ES-I3 (cell line): Measurements from ENCODE around the gene TCFL5.

Experiments used
- H3K36me3 ChIP-seq: 2 replicates; pipeline ENCODE4 v1.6.1; 2013; ENCODE audit warnings: mild to moderate bottlenecking, low read length, control low read depth, moderate library complexity; ENCODE audit not compliant: insufficient read depth
- H3K4me1 ChIP-seq: 2 replicates; pipeline ENCODE4 v1.6.1; 2013; ENCODE audit warnings: mild to moderate bottlenecking, control low read depth, low read length; ENCODE audit not compliant: insufficient read depth
- H3K9ac ChIP-seq: 2 replicates; pipeline ENCODE4 v1.6.1; 2013; ENCODE audit warnings: low read depth, mild to moderate bottlenecking, low read length, moderate library complexity
- H3K9me3 ChIP-seq: 2 replicates; pipeline ENCODE4 v1.6.1; 2013; ENCODE audit warnings: mild to moderate bottlenecking, low read length, moderate library complexity; ENCODE audit not compliant: control insufficient read depth, insufficient read depth

TCFL5 gene

DNA sequence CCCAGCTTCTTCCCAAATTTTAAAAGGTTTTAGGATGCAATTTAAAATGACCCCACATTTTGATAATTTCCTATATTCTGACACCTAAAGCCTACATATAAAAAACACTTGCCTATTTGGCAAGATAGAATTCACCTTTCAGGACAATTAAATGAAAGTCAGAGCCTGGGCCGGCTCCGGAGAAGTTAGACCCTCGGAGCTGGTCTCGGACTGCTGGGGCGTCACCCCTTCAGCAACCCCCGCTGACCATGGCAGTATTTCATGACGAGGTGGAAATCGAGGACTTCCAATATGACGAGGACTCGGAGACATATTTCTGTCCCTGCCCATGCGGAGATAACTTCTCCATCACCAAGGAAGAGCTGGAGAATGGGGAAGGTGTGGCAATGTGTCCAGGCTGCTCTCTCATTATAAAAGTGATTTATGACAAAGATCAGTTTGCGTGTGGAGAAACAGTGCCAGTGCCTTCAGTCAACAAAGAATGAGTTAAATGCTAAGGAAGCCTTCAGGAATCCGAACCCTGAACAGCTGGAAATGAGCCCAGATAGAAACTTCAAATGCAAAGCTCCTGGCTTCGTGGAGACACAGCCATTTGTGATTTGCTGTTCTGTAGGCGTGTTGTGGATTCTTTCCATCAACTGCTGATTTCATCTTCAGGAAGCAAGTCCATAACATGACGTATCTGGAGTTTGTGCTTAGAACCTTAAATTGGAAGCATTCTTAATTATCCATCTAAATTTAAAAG, 16.0 kb downstream of the TCFL5 start:
- no peak overlapping the region for H3K9ac ChIP-seq
- no peaks in the 10 kb centered on the region for H3K9me3 ChIP-seq
- peaks cover 2% of the 10 kb centered on the region; the same call in 1 of the 2 replicates for H3K36me3 ChIP-seq
- H3K4me1 ChIP-seq, result no peaks in the 10 kb centered on the region

DNA sequence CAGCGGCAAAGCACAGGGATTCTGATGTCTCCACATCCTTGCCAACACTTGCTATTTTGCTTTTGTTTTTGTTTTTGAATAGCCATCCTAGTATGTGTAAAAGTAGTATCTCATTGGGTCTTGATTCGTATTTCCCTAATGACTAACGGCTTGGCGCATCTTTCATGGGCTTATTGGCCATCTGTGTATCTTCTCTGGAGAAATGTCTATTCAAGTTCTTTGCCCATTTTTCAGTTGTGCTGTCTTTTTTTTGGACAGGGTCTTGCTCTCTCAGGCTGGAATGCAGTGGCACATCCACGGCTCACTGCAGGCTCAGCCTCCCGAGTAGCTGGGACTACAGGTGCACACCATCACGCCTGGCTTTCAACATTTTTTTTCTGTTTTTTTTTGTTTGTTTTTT, 17.4 kb downstream of the TCFL5 start:
- no peaks in the 10 kb centered on the region for H3K4me1 ChIP-seq
- H3K9me3 ChIP-seq, result no peaks in the 10 kb centered on the region
- no peak overlapping the region for H3K9ac ChIP-seq
- H3K36me3 ChIP-seq, result no peaks in the 10 kb centered on the region; the same call in 1 of the 2 replicates

DNA sequence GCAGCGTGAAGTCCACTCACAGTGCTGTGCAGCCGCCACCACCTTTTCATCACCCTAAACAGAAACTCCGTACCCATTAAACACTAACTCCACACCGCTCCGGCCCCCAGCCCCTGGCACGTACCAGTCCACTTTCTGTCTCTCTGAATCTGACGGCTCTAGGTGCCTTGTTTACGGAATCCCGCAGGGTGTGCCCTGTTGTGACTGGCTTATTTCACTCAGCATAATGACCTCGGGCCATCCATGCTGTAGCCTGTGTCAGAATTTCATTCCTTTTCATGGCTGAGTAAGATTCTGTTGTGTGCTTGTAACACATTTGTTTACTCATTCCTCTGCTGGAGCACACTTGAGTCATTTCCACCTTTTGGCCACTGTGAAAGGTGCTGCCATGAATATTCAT, 18.0 kb downstream of the TCFL5 start:
- no peak overlapping the region for H3K9ac ChIP-seq
- H3K36me3 ChIP-seq, result peaks cover under 1% of the 10 kb centered on the region; the same call in 1 of the 2 replicates
- H3K9me3 ChIP-seq, result no peaks in the 10 kb centered on the region
- H3K4me1 ChIP-seq, result no peaks in the 10 kb centered on the region

DNA sequence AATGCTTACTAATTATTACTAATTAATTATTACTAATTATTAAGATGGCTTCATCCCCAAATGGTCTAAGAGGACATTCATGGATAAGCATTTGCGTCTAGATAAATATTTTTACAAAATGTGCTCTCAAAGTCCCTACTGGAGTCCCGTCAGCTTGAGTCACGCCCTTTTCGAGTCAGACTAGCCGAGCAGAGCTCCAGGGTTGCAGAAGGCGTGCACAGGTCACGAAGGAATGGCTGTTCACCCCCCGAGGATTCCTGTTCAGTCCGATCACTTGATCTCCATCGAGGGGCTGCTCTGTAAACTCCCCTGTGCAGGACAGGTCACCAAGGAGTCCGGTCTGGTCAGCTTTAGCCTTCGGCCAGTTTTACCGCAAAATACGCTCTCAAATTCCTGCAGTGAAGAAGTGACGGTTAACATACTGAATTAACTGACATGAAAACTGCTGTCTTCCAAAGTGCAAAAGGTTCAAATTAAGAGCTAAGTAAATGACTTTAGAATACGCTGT, 19.9 kb downstream of the TCFL5 start:
- H3K9me3 ChIP-seq, result no peaks in the 10 kb centered on the region
- no peaks in the 10 kb centered on the region for H3K4me1 ChIP-seq
- no peak overlapping the region for H3K9ac ChIP-seq
- peaks cover 7% of the 10 kb centered on the region; the same call in 1 of the 2 replicates for H3K36me3 ChIP-seq

DNA sequence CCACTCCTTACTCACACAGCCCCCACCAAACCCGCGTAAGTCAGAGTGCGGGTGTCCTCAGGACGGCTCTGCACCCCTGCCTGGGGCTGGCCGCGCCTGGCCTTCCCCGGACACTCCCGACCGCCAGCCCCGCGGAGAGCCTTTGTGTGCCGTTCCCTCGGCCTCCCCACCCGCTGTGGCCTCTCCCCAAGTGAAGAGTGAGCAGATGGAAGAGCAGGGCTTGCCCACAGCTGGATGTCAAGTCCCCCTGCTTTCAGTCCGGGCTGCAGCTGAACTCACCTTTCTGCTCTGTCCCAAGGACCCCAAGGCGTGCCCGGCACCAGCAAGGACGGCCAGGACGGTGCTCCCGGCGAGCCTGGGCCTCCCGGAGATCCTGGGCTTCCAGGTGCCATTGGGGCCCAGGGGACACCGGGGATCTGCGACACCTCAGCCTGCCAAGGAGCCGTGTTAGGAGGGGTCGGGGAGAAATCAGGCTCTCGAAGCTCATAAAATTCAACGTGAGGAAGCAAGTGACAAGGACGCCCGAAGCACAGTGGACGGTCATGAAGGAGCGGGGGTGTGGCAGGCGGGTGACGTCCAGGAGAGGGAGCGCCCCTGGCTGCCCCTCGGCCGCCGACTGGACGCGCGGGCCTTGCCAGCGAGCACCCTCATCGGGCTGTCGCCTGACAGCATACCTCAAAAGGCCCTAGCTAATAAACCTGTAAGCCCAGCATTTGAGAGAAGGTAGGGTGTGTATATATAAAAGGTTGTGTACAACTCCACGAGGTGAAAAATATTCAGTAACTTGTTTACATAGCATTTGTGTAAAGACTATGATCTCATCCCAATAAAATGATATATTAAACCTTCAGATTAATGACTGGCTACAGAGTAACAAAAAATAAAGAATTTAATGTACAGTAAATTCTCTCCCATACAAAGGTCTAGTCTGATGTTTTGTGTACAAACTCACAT, 21.1 kb downstream of the TCFL5 start:
- Histone ChIP-seq H3K9me3 (no peaks in the 10 kb centered on the region), H3K36me3 (peaks cover 7% of the 10 kb centered on the region; the same call in 1 of the 2 replicates)

DNA sequence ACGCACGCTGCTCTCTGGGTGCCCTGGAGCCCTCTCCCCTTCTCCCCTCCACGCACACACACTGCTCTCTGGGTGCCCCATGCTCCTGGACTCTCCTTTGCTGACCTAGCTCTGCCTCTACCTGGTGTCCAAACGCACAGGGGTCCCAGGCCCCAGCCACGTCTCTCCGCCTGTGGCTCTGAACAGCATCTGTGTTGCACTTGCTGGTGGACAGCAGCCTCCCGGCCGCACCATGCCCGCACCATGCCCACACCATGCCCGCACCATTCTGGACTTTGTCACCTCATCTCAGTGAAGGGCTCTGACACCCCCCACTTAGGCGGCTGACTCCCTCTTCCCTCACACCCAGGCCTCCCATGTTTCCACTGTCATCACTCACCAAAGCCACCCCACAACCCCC, 21.8 kb downstream of the TCFL5 start:
- Histone ChIP-seq H3K9ac (no peak overlapping the region), H3K4me1 (no peaks in the 10 kb centered on the region), H3K36me3 (peaks cover 10% of the 10 kb centered on the region; the same call in 1 of the 2 replicates), H3K9me3 (no peaks in the 10 kb centered on the region)

More for the DNA sequence above, 21.1 kb downstream of the TCFL5 start:
- Histone ChIP-seq H3K4me1 (no peaks in the 10 kb centered on the region), H3K9ac (no peak overlapping the region)

DNA sequence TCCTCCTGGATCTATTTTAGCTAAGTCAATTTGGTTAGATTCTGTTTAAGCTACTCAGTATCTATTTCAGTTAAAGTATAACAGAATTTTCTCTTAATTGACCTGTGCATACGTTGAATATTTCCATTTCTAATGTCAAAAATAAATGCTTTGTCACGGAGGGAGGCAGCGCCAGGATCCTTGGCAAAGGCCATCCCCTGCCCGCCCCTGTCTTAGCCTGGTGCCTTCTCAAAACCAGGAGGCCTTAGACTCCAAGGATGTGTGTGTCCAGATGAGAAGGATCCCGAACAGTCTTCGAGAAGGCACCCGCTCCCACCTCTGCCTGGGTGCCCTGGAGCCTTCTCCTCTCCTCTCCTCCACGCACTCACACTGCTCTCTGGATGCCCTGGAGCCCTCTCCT, 22.4 kb downstream of the TCFL5 start:
- no peak overlapping the region for H3K9ac ChIP-seq
- no peaks in the 10 kb centered on the region for H3K4me1 ChIP-seq
- H3K36me3 ChIP-seq, result peaks cover 12% of the 10 kb centered on the region; the same call in 1 of the 2 replicates
- no peaks in the 10 kb centered on the region for H3K9me3 ChIP-seq

DNA sequence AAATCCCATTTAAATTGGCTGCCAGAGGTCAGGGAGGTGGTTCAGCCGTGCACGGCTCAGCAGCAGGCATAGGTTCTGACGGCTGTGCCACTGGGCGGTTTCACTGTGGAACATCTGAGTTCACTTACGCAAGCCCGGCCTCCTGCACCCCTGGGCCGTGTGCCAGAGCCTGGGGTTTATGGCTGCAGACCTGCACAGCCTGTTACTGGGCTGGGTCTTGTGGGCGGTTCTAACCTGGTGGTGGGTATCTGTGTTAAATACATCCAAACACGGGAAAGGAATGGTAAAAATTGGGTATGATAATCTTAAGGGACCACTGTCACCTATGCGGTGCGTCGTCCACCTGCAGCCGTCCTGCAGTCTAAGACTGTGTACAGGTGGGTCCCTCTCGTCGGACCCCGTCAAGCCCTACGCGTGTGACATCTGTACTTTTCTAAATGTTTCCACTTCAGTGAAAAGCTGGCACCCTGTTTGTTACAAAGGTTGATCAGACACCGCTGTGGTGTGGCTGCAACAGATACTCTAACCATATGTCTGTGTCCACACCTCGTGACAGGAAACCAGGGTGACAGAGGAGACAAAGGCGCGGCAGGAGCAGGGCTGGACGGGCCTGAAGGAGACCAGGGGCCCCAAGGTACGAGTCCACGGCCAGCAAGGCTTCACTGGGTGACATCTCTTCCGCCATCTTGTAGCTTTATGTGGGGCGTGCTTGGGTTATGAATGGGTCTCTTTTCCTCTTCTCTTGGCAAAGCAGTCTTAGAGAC, 23.3 kb downstream of the TCFL5 start:
- Histone ChIP-seq H3K36me3 (peaks cover 12% of the 10 kb centered on the region; the same call in 1 of the 2 replicates), H3K9me3 (no peaks in the 10 kb centered on the region), H3K9ac (no peak overlapping the region), H3K4me1 (no peaks in the 10 kb centered on the region)

DNA sequence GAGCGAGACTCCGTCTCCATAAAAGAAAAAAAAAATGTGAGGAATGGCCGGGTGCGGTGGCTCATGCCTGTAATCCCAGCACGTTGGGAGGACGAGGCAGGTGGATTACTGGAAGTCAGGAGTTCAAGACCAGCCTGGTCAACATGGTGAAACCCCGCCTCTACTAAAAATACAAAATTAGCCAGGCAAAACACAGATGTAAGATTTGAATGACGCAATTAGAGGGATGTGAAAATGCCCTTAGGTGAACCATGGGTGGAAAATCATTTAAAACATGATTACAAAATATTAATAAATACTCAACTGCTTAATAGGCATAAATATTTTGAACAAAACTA, 23.9 kb downstream of the TCFL5 start:
- peaks cover 12% of the 10 kb centered on the region; the same call in 1 of the 2 replicates for H3K36me3 ChIP-seq
- no peaks in the 10 kb centered on the region for H3K9me3 ChIP-seq
- peaks cover 2% of the 10 kb centered on the region for H3K4me1 ChIP-seq
- no peak overlapping the region for H3K9ac ChIP-seq

DNA sequence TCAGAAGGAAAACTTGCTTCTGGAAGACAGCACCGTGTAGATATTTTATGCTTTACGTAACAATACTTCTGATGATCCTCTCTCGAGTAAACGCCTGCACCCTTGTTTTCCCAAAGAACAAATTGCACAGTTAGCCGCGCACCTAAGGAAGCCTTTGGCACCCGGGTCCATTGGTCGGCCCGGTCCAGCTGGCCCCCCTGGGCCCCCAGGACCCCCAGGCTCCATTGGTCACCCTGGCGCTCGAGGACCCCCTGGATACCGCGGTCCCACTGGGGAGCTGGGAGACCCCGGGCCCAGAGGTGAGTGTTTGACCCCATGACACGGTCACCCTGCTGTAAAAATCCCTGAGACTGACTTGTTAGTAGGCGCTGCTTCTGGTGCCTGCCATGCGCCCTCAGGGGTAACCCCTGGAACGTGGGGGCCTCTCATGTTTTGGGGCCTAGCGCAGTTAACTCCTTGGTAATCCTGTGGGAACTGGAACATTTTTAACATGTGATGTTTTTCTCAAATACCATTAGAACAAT, 24.6 kb downstream of the TCFL5 start:
- H3K9me3 ChIP-seq, result no peaks in the 10 kb centered on the region
- peaks cover 12% of the 10 kb centered on the region; the same call in 1 of the 2 replicates for H3K36me3 ChIP-seq
- peaks cover 7% of the 10 kb centered on the region for H3K4me1 ChIP-seq
- H3K9ac ChIP-seq, result no peak overlapping the region

DNA sequence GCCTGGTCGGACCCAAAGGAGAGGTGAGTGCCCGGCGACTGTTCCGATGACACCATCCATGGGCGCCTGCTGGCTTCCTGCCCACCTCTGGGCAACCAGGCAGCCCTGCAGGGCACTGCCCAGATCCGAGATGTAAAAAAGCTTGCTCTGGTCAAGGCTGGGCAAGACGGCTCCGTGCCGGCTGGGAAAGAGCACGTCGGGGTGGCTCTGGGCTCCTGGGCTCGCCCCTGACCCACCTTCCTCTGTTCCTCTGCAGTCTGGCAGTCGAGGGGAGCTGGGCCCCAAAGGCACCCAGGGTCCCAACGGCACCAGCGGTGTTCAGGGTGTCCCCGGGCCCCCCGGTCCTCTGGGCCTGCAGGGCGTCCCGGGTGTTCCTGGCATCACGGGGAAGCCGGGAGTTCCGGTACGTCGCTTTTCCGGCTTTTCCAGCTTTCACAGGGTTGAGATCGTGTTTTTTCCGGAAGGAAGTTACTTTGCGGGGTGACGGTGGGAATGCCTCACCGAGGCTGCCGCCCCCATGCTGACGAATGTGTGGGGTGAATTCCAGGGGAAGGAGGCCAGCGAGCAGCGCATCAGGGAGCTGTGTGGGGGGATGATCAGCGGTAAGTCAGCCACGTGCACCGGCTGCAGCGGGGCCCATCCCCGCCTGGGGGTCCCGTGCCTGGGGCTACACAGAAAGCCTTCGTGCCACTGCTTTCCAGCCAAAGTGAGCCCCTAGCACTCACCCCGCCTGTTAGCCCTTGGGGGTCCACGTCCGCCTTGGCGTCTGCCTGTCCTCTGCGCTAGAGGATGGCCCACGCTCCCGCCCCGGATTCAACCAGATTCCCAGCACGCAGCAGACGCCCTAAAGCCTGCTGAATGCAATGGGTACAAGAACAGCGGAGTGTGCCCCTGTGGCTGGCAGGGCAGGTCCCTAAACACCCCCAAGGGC, 25.4 kb downstream of the TCFL5 start:
- H3K36me3 ChIP-seq, result peaks cover 12% of the 10 kb centered on the region; the same call in 1 of the 2 replicates
- H3K9ac ChIP-seq, result no peak overlapping the region
- peaks cover 14% of the 10 kb centered on the region for H3K4me1 ChIP-seq
- H3K9me3 ChIP-seq, result no peaks in the 10 kb centered on the region

DNA sequence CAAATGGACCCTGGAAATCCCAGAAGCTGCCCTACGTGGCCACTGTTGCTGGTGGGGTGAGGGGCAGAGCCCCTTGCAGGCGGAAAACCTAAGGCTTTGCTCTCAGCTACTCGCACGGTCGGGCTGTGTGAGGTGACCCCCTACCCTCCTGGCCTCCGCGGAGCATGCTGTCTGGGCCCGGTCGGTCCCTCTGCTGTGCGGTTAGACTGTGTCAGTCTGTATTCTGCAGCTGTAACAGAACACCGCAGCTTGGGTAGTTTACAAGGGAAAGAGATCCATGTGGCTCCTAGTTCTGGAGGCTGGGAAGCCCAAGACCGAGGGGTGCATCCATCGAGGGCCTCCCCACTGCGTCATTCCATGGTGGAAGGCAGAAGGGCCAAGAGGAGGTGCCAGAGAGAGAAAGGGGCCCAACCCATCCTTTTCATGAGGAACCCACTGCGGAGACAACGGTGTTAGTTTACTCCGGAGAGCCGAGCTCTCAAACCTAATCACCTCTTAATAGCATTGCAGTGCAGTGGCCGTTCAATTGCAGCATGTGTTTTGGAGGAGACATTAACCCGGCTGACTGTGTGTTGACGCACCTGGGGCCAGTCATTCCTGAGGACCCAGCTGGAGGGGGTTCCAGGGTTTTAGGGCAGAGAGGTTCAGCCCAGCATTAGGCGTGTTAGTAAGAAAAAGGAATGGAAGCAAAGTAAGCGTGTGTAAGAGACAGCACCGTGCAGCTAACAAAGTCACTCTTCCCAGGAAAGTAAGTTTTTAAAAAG, 26.5 kb downstream of the TCFL5 start:
- Histone ChIP-seq H3K9me3 (no peaks in the 10 kb centered on the region), H3K36me3 (peaks cover 12% of the 10 kb centered on the region; the same call in 1 of the 2 replicates), H3K4me1 (peaks cover 14% of the 10 kb centered on the region), H3K9ac (no peak overlapping the region)
